HG03139 (cell line): ENCODE data around the gene ABCG4.
"Not testable (repeated sequence)": the region's sequence is repeated elsewhere in the genome, so short reads cannot be mapped to it uniquely, and the experiment has no call there.

Experiments
- ATAC-seq: cut with Tn5 transposase; IDR thresholded peaks from one replicate; pipeline ENCODE4 v1.9.1; 2021; ENCODE audit not compliant: unreplicated experiment

ABCG4 gene

GRCh38 chr11:119180729-119181676, 32.2 kb downstream of the ABCG4 start:
- no peak for ATAC-seq

- no peak for ATAC-seq
Measured at GRCh38 chr11:119181677-119182412, 33.0 kb downstream of the ABCG4 start.

GRCh38 chr11:119184399-119184798, 35.5 kb downstream of the ABCG4 start:
- ATAC-seq = not testable (repeated sequence)

- ATAC-seq = no peak
Measured at GRCh38 chr11:119185981-119186634, 37.3 kb downstream of the ABCG4 start.

- no peak for ATAC-seq
Measured at GRCh38 chr11:119187123-119187892, 38.5 kb downstream of the ABCG4 start.

GRCh38 chr11:119188067-119188466, 39.2 kb downstream of the ABCG4 start:
- no peak for ATAC-seq

GRCh38 chr11:119188887-119189286, 40.0 kb downstream of the ABCG4 start:
- ATAC-seq = no peak

- ATAC-seq = no peak
Measured at GRCh38 chr11:119189393-119189792, 40.5 kb downstream of the ABCG4 start.

GRCh38 chr11:119190531-119190930, 41.7 kb downstream of the ABCG4 start:
- ATAC-seq = no peak

GRCh38 chr11:119191265-119191664, 42.4 kb downstream of the ABCG4 start:
- not testable (repeated sequence) for ATAC-seq

GRCh38 chr11:119192111-119192510, 43.3 kb downstream of the ABCG4 start:
- ATAC-seq = no peak

GRCh38 chr11:119193001-119193400, 44.1 kb downstream of the ABCG4 start:
- no peak for ATAC-seq

GRCh38 chr11:119193626-119194025, 44.8 kb downstream of the ABCG4 start:
- ATAC-seq = no peak

GRCh38 chr11:119194811-119195440, 46.1 kb downstream of the ABCG4 start:
- no peak for ATAC-seq

- no peak for ATAC-seq
Measured at GRCh38 chr11:119195680-119196079, 46.8 kb downstream of the ABCG4 start.

- ATAC-seq = peak; percentile 58
Measured at GRCh38 chr11:119196833-119197483, 48.1 kb downstream of the ABCG4 start.

- no peak for ATAC-seq
Measured at GRCh38 chr11:119198925-119199324, 50.1 kb downstream of the ABCG4 start.

GRCh38 chr11:119201236-119201635, 52.4 kb downstream of the ABCG4 start:
- ATAC-seq = not testable (repeated sequence)

GRCh38 chr11:119202554-119202953, 53.7 kb downstream of the ABCG4 start:
- no peak for ATAC-seq

- no peak for ATAC-seq
Measured at GRCh38 chr11:119204066-119204465, 55.2 kb downstream of the ABCG4 start.
